Loucy (cell line): ENCODE measurements around the gene RBM14.

Source experiments
- CTCF ChIP-seq: fragments of 200-600 bp; sonication (generic); conservative IDR thresholded peaks from 2 replicates; pipeline ENCODE4 v1.5.1; 2014; ENCODE audit warnings: mild to moderate bottlenecking, antibody characterized with exemption, low read length
- EZH2phosphoT487 ChIP-seq: fragments of 200-600 bp; IDR thresholded peaks from 2 replicates; pipeline ENCODE4 v1.6.1; 2018; ENCODE audit warnings: antibody characterized with exemption, mild to moderate bottlenecking, moderate library complexity, borderline replicate concordance

- TF ChIP-seq CTCF: no peak
- no peak for TF ChIP-seq EZH2phosphoT487
These were observed 48.1 kb upstream of the RBM14 start, which contains the start of gene CTSF for GRCh38 chr11:66568124-66568916.
